Astrocyte (in vitro differentiated cells and primary cell): Measurements from ENCODE around the gene ADGRE2.

Experiments
- CTCF ChIP-seq: IDR thresholded peaks from 2 replicates; pipeline ENCODE4 v1.5.1; 2011; ENCODE audit warnings: low read depth, mild to moderate bottlenecking, inconsistent platforms, low read length, moderate library complexity; ENCODE audit not compliant: insufficient read depth
- EZH2 ChIP-seq: IDR thresholded peaks from 2 replicates; pipeline ENCODE4 v1.6.1; 2012; ENCODE audit warnings: mild to moderate bottlenecking, low read length, inconsistent platforms; ENCODE audit not compliant: insufficient read depth

DNA sequence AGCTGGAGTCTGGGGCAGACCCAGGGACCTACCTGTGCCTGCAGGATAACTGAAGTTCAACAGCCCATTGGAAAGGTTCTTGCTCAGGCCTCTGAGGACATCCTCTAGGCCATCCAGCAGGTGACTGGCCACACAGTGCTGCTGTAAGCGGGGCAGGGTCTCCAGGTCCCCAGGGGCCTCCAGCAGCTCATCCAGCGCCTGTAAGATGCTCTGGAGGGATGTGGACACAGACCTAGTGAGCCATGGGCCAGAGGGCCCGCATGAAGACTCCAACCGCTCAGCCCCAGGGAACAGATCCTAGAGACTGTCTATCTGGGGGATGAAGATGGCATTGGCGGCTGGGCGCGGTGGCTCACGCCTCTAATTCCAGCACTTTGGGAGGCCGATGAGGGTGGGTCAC is 14.0 kb downstream of the ADGRE2 start:
- TF ChIP-seq CTCF (no peak), EZH2 (no peak)
